IMR-90 (cell line): ENCODE measurements around the gene WWP2. TPM values are rescaled to one million over a fixed set of nuclear protein-coding genes. Genes with fewer than 3 reads are reported as not detected.
A peak's percentile ranks its signal among the peaks of the same experiment; 100 is the strongest.

Experiments used
- ATAC-seq: fragments of 200-7000 bp; cut with Tn5 transposase; 2 replicates; pipeline ENCODE4 v1.9.1; 2020; ENCODE audit warnings: low read depth, mild to moderate bottlenecking, moderate library complexity
- BruUV-seq: library from RNA; stranded (reverse); fragments of 400-500 nt; replicated peaks from 2 replicates; lab custom pipeline; 2021; lab: Mats Ljungman, UMichigan
- CTCF ChIA-PET: fragments of 300-600 bp; formaldehyde crosslinking; extraction: SDS; loops from one replicate; lab custom pipeline; 2021; ENCODE audit warnings: antibody characterized with exemption; lab: Yijun Ruan, JAX
- POLR2A ChIA-PET: fragments of 300-600 bp; sonication (Branson Sonifier 250); formaldehyde crosslinking; loops from one replicate; lab custom pipeline; 2022; ENCODE audit warnings: antibody characterized with exemption; ENCODE audit not compliant: unreplicated experiment; lab: Charles Lee
- DNase-seq: peaks from one replicate; pipeline ENCODE4 v3.0.0; 2013
- H2AFZ ChIP-seq: replicated peaks from 2 replicates; pipeline ENCODE3; 2013; ENCODE audit warnings: low read length, mild to moderate bottlenecking; ENCODE audit not compliant: poor library complexity
- H2AK5ac ChIP-seq: 2 replicates; pipeline ENCODE4 v1.6.1; 2013; ENCODE audit warnings: low read depth, low read length, inconsistent platforms
- H2AK9ac ChIP-seq: replicated peaks from 2 replicates; pipeline ENCODE3; 2013; ENCODE audit warnings: mild to moderate bottlenecking, low read depth, low read length, moderate library complexity; ENCODE audit not compliant: poor library complexity
- H2BK120ac ChIP-seq: 2 replicates; pipeline ENCODE4 v1.6.1; 2013; ENCODE audit warnings: low read depth, low read length, inconsistent platforms
- H2BK15ac ChIP-seq: 3 replicates; pipeline ENCODE4 v1.6.1; 2013; ENCODE audit warnings: low read depth, low read length, inconsistent platforms
- H2BK20ac ChIP-seq: 2 replicates; pipeline ENCODE4 v1.6.1; 2013; ENCODE audit warnings: low read depth, mild to moderate bottlenecking, inconsistent platforms, low read length, moderate library complexity
- H2BK5ac ChIP-seq: 2 replicates; pipeline ENCODE4 v1.6.1; 2013; ENCODE audit warnings: mild to moderate bottlenecking, low read depth, low read length, inconsistent platforms; ENCODE audit not compliant: poor library complexity, severe bottlenecking
- H3K14ac ChIP-seq: replicated peaks from 2 replicates; pipeline ENCODE4 v1.6.1; 2013; ENCODE audit warnings: low read depth, low read length, inconsistent platforms
- H3K18ac ChIP-seq: 2 replicates; pipeline ENCODE4 v1.6.1; 2013; ENCODE audit warnings: low read depth, low read length, control low read depth
- H3K23ac ChIP-seq: 2 replicates; pipeline ENCODE4 v1.6.1; 2013; ENCODE audit warnings: low read depth, low read length, inconsistent platforms
- H3K27ac ChIP-seq: 2 replicates; pipeline ENCODE4 v1.5.1; 2013; ENCODE audit warnings: mild to moderate bottlenecking, control low read depth, low read length; ENCODE audit not compliant: insufficient read depth
- H3K27me3 ChIP-seq: 2 replicates; pipeline ENCODE4 v1.6.1; 2013; ENCODE audit warnings: low read length; ENCODE audit not compliant: control insufficient read depth, insufficient read depth
- H3K36me3 ChIP-seq: 2 replicates; pipeline ENCODE4 v1.6.1; 2013; ENCODE audit warnings: low read length, mixed read lengths; ENCODE audit not compliant: control insufficient read depth, insufficient read depth
- H3K4ac ChIP-seq: 2 replicates; pipeline ENCODE4 v1.6.1; 2013; ENCODE audit warnings: low read depth, low read length, inconsistent platforms
- H3K4me1 ChIP-seq: 2 replicates; pipeline ENCODE4 v1.6.1; 2013; ENCODE audit warnings: low read length, mixed read lengths; ENCODE audit not compliant: control insufficient read depth, insufficient read depth
- H3K4me2 ChIP-seq: 2 replicates; pipeline ENCODE4 v1.6.1; 2013; ENCODE audit warnings: low read depth, mild to moderate bottlenecking, control low read depth, low read length, moderate library complexity
- H3K4me3 ChIP-seq: 2 replicates; pipeline ENCODE4 v1.5.1; 2013; ENCODE audit warnings: low read depth, mild to moderate bottlenecking, control low read depth, low read length, moderate library complexity; ENCODE audit not compliant: insufficient read depth
- H3K56ac ChIP-seq: 2 replicates; pipeline ENCODE4 v1.6.1; 2013; ENCODE audit warnings: low read length, inconsistent platforms; ENCODE audit not compliant: insufficient read depth; ENCODE audit errors: extremely low read depth
- H3K79me1 ChIP-seq, 2 experiments: 2 replicates each; pipeline ENCODE4 v1.6.1; 2013; ENCODE audit warnings: low read length in 2 of 2, inconsistent platforms in 1 of 2, low read depth in 1 of 2
- H3K9ac ChIP-seq: 2 replicates; pipeline ENCODE4 v1.6.1; 2013; ENCODE audit warnings: low read depth, low read length, control low read depth
- H3K9me1 ChIP-seq: 2 replicates; pipeline ENCODE4 v1.6.1; 2013; ENCODE audit warnings: low read length, inconsistent platforms; ENCODE audit not compliant: insufficient read depth
- H3K9me3 ChIP-seq: 2 replicates; pipeline ENCODE4 v1.6.1; 2013; ENCODE audit warnings: low read length; ENCODE audit not compliant: control insufficient read depth, insufficient read depth
- H4K20me1 ChIP-seq: 2 replicates; pipeline ENCODE4 v1.6.1; 2013; ENCODE audit warnings: low read length, inconsistent platforms; ENCODE audit not compliant: insufficient read depth
- H4K5ac ChIP-seq: 2 replicates; pipeline ENCODE4 v1.6.1; 2013; ENCODE audit warnings: mild to moderate bottlenecking, low read depth, low read length, control low read depth
- H4K8ac ChIP-seq, 2 experiments: 2 replicates each; pipeline ENCODE4 v1.6.1; 2013; ENCODE audit warnings: low read depth in 2 of 2, low read length in 2 of 2, control low read depth in 1 of 2, inconsistent platforms in 1 of 2
- H4K91ac ChIP-seq: 2 replicates; pipeline ENCODE4 v1.6.1; 2013; ENCODE audit warnings: low read depth, low read length, inconsistent platforms; ENCODE audit not compliant: insufficient read depth
- CEBPB ChIP-seq: IDR thresholded peaks from 2 replicates; pipeline ENCODE4 v1.6.1; 2012; ENCODE audit warnings: low read depth, low read length, improper control_type of control experiment
- CHD1 ChIP-seq: IDR thresholded peaks from 2 replicates; pipeline ENCODE4 v1.6.1; 2012; ENCODE audit warnings: low read depth, low read length, improper control_type of control experiment
- FOS ChIP-seq: fragments of 150-350 bp; IDR thresholded peaks from 2 replicates; pipeline ENCODE4 v1.6.1; 2016; ENCODE audit warnings: low read depth, low read length
- MAFK ChIP-seq: IDR thresholded peaks from 2 replicates; pipeline ENCODE4 v1.6.1; 2012; ENCODE audit warnings: low read depth, low read length, improper control_type of control experiment
- MAZ ChIP-seq: IDR thresholded peaks from 2 replicates; pipeline ENCODE4 v1.6.1; 2012; ENCODE audit warnings: low read depth, mild to moderate bottlenecking, low read length, improper control_type of control experiment, moderate library complexity, borderline replicate concordance
- MXI1 ChIP-seq: IDR thresholded peaks from 2 replicates; pipeline ENCODE4 v1.6.1; 2012; ENCODE audit warnings: low read depth, mild to moderate bottlenecking, low read length, moderate library complexity, borderline replicate concordance
- POLR2A ChIP-seq: IDR thresholded peaks from 2 replicates; pipeline ENCODE4 v1.6.1; 2012; ENCODE audit warnings: mild to moderate bottlenecking, low read depth, low read length
- RAD21 ChIP-seq: IDR thresholded peaks from 2 replicates; pipeline ENCODE4 v1.6.1; 2012; ENCODE audit warnings: low read length, improper control_type of control experiment
- RFX5 ChIP-seq: IDR thresholded peaks from 2 replicates; pipeline ENCODE4 v1.8.0; 2012; ENCODE audit warnings: low read depth, mild to moderate bottlenecking, low read length, moderate library complexity
- SMC3 ChIP-seq: fragments of 150-350 bp; IDR thresholded peaks from 2 replicates; pipeline ENCODE4 v1.6.1; 2016; ENCODE audit warnings: low read depth, mild to moderate bottlenecking, antibody characterized with exemption, low read length, moderate library complexity
- WGBS, 2 experiments: methylation state at CpG; one replicate each; pipeline versions ENCODE4 v1.1.5 to v1.1.7; 2013; ENCODE audit warnings: missing lambda C conversion rate in 2 of 2; ENCODE audit not compliant: insufficient read length in 1 of 2; ENCODE audit errors: extremely low coverage in 2 of 2; 5-methylcytosine and 5-hydroxymethylcytosine counted together
- dilution Hi-C: fragments of 300-500 bp; cut with HindIII; formaldehyde crosslinking; loops from one replicate; pipeline ENCODE4 v1.14.3; 2018; ENCODE audit warnings: low sequenced_read_pairs; ENCODE audit not compliant: unreplicated experiment
- in situ Hi-C: fragments of 300-500 bp; cut with MboI; formaldehyde crosslinking; loops from 3 replicates; pipeline ENCODE4 v1.14.3; 2019; ENCODE audit warnings: low sequenced_read_pairs, inconsistent platforms, mixed read lengths
- intact Hi-C: fragments of 100-400 bp; cut with micrococcal nuclease; formaldehyde crosslinking; loops from 2 replicates; pipeline ENCODE4 v1.10.0; 2022
- polyA plus RNA-seq, 3 experiments: library from polyadenylated mRNA; depleted of rRNA; stranded (reverse); fragments of >200 nt; gene quantifications; 2 replicates each; pipeline ENCODE4 v1.2.3, GENCODE V29; 2012; ENCODE audit warnings: low replicate concordance in 1 of 3
- total RNA-seq: library from RNA; depleted of rRNA; stranded (reverse); fragments of >200 nt; gene quantifications from 2 replicates; pipeline ENCODE4 v1.2.3, GENCODE V29; 2012
- TF ChIP-seq, protein P1 (sequence below): conservative IDR thresholded peaks from 2 replicates; pipeline ENCODE4 v1.5.1; 2012; ENCODE audit warnings: mild to moderate bottlenecking, low read depth, low read length, improper control_type of control experiment
- TF ChIP-seq, protein P2 (sequence below): fragments of 150-350 bp; IDR thresholded peaks from 2 replicates; pipeline ENCODE4 v1.6.1; 2016; ENCODE audit warnings: low read depth, mild to moderate bottlenecking, low read length, moderate library complexity, borderline replicate concordance
- TF ChIP-seq, protein P3 (sequence below): fragments of 150-350 bp; IDR thresholded peaks from 2 replicates; pipeline ENCODE4 v1.6.1; 2017; ENCODE audit warnings: mild to moderate bottlenecking, antibody characterized with exemption, low read length, low read depth

WWP2 gene
- total and polyA plus RNA-seq, 2 of the 4 experiments (the other 2 are of a cell fraction) = 12.7 to 13.7 TPM

DNA sequence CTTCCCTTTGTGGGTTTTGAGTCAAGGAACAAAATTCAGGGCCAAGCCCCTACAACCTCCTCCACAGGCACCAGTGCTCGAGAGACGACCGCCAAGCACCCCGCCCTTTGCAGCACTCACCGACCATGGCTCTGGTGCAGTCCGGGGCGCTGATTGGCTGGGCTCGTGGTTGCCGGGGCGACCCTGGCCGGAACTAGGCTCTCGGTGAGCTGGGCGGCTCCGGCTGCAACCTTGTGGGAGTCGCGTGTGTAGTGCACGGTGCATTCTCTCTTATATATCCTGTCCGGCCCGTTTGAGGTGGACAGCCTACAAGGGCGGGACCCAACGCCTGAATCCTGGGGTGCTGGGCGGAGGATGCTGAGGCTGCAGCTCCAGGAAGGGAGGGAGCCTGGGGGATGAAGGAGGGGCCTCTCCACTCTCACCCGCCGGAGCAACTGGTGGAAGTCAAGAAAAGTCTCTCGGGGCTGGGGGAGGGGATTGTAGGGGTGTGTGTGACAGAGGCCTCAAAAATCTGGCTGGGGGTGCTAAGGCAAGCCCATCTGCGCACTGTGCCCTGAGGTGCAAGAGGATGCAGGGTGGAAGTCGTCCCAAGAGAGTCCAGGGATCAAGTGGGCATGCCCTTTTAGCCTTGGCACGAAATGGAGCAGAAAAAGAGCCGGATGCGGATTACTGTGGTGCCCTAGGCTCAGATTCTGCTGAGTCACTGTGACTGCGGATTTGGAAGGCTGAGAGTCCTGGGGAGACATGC lies 35.6 kb upstream of the WWP2 start, which contains the start of gene NQO1:
TSS of gene NQO1 (minus strand) at position 248 of the 748 bp plus-strand sequence. CDS start at position 127, 121 bp downstream.
- ATAC-seq = peak; percentile 91
- ChIA-PET CTCF (interaction anchor here (1.0 kb wide), 1 partner anchor 28 kb away, joined by 4 read pairs; the partner anchor contains the start of gene NOB1), POLR2A (interaction anchor here (0.7 kb wide), 1 partner anchor 345 kb away, joined by 3 read pairs; no protein-coding TSS in a partner anchor)
- H4K5ac ChIP-seq = peak within 1 kb of the TSS; percentile 97
- no peaks in the 10 kb centered on the region for H3K9me3 ChIP-seq
- BruUV-seq = no TSS peak
- peaks cover 23% of the 10 kb centered on the region; the same call in 1 of the 2 replicates for H4K20me1 ChIP-seq
- peak within 1 kb of the TSS; percentile 98 for H3K56ac ChIP-seq
- peak within 1 kb of the TSS; percentile 88 to 96 for H4K8ac ChIP-seq
- peaks cover 18 to 65% of the 10 kb centered on the region in 2 experiments for H3K79me1 ChIP-seq
- peak within 1 kb of the TSS; percentile 93 for H2AK9ac ChIP-seq
- peak within 1 kb of the TSS; percentile 81 for H3K4me2 ChIP-seq
- H4K91ac ChIP-seq = peak within 1 kb of the TSS; percentile 100
- H2BK20ac ChIP-seq = peak within 1 kb of the TSS; percentile 99
- H3K27me3 ChIP-seq = no peaks in the 10 kb centered on the region
- peak within 1 kb of the TSS; percentile 100 for H3K4ac ChIP-seq
- peak within 1 kb of the TSS; percentile 100 for H3K14ac ChIP-seq
- H3K27ac ChIP-seq = peak within 1 kb of the TSS; percentile 95
- 1% methylated on average over 14 of the region's 31 CpGs; no CpG with 5 or more reads in 1 of the 2 experiments for WGBS, 2 experiments
- peak within 1 kb of the TSS; percentile 97 for H2AK5ac ChIP-seq
- H2BK15ac ChIP-seq = peak within 1 kb of the TSS; percentile 87
- intact Hi-C loops (loop anchor here (2.0 kb wide), 1 partner anchor 28 kb away; the partner anchor contains the start of gene NOB1), dilution Hi-C loops (no loop called here), in situ Hi-C loops (no loop called here)
- DNase-seq = peak; percentile 97
- peaks cover 2% of the 10 kb centered on the region; the same call in 1 of the 2 replicates for H3K36me3 ChIP-seq
- peak within 1 kb of the TSS; percentile 100 for H2BK120ac ChIP-seq
- H2BK5ac ChIP-seq = peak within 1 kb of the TSS; percentile 92
- H3K23ac ChIP-seq = peak within 1 kb of the TSS; percentile 94
- H3K9ac ChIP-seq = peak within 1 kb of the TSS; percentile 92
- 0 out of 2 replicates have a peak, but pooled peaks cover 5% of the 10 kb centered on the region for H3K9me1 ChIP-seq
- peak within 1 kb of the TSS; percentile 82 for H2AFZ ChIP-seq
- H3K18ac ChIP-seq = peak within 1 kb of the TSS; percentile 96
- peaks cover 8% of the 10 kb centered on the region; the same call in 1 of the 2 replicates for H3K4me1 ChIP-seq
- H3K4me3 ChIP-seq = peak within 1 kb of the TSS; percentile 58
- TF ChIP-seq FOS (0 out of 2 replicates have a peak, but pooled peaks have one; percentile 16), CHD1 (no peak), MAFK (peak; percentile 95), RAD21 (no peak), CEBPB (no peak), SMC3 (no peak), POLR2A (peak; percentile 92), MAZ (peak; percentile 77; the same call in 1 of the 2 replicates), MXI1 (peak; percentile 94), RFX5 (no peak)
- TF ChIP-seq, protein P1, sequence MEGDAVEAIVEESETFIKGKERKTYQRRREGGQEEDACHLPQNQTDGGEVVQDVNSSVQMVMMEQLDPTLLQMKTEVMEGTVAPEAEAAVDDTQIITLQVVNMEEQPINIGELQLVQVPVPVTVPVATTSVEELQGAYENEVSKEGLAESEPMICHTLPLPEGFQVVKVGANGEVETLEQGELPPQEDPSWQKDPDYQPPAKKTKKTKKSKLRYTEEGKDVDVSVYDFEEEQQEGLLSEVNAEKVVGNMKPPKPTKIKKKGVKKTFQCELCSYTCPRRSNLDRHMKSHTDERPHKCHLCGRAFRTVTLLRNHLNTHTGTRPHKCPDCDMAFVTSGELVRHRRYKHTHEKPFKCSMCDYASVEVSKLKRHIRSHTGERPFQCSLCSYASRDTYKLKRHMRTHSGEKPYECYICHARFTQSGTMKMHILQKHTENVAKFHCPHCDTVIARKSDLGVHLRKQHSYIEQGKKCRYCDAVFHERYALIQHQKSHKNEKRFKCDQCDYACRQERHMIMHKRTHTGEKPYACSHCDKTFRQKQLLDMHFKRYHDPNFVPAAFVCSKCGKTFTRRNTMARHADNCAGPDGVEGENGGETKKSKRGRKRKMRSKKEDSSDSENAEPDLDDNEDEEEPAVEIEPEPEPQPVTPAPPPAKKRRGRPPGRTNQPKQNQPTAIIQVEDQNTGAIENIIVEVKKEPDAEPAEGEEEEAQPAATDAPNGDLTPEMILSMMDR = no peak
- TF ChIP-seq, protein P2, sequence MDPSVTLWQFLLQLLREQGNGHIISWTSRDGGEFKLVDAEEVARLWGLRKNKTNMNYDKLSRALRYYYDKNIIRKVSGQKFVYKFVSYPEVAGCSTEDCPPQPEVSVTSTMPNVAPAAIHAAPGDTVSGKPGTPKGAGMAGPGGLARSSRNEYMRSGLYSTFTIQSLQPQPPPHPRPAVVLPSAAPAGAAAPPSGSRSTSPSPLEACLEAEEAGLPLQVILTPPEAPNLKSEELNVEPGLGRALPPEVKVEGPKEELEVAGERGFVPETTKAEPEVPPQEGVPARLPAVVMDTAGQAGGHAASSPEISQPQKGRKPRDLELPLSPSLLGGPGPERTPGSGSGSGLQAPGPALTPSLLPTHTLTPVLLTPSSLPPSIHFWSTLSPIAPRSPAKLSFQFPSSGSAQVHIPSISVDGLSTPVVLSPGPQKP = no peak
- TF ChIP-seq, protein P3, sequence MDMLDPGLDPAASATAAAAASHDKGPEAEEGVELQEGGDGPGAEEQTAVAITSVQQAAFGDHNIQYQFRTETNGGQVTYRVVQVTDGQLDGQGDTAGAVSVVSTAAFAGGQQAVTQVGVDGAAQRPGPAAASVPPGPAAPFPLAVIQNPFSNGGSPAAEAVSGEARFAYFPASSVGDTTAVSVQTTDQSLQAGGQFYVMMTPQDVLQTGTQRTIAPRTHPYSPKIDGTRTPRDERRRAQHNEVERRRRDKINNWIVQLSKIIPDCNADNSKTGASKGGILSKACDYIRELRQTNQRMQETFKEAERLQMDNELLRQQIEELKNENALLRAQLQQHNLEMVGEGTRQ = no peak
